Calu3 (cell line): ENCODE measurements around the gene RUNDC1. TPM values are rescaled to one million over a fixed set of nuclear protein-coding genes. Genes with fewer than 3 reads are reported as not detected.

ENCODE experiments used
- BruUV-seq: library from RNA; stranded (reverse); fragments of 400-500 nt; replicated peaks from 2 replicates; lab custom pipeline; 2021; lab: Mats Ljungman, UMichigan
- CTCF ChIA-PET: fragments of 300-600 bp; sonication (Branson Sonifier 250); formaldehyde crosslinking; loops from one replicate; lab custom pipeline; 2022; ENCODE audit warnings: antibody characterized with exemption; lab: Charles Lee
- DNase-seq: peaks from one replicate; pipeline ENCODE4 v3.0.0; 2022
- H3K27ac Mint-ChIP-seq: one replicate; pipeline ENCODE4 v1.8.0; 2022; ENCODE audit warnings: mixed read lengths; ENCODE audit not compliant: unreplicated experiment
- H3K27me3 Mint-ChIP-seq: one replicate; pipeline ENCODE4 v1.8.0; 2022; ENCODE audit warnings: mixed read lengths; ENCODE audit not compliant: unreplicated experiment
- H3K36me3 Mint-ChIP-seq: one replicate; pipeline ENCODE4 v1.8.0; 2022; ENCODE audit warnings: mild to moderate bottlenecking, moderate library complexity, mixed read lengths; ENCODE audit not compliant: insufficient read depth, unreplicated experiment
- H3K4me1 Mint-ChIP-seq: one replicate; pipeline ENCODE4 v1.8.0; 2022; ENCODE audit warnings: mild to moderate bottlenecking, low read depth, mixed read lengths; ENCODE audit not compliant: unreplicated experiment
- H3K4me3 Mint-ChIP-seq: one replicate; pipeline ENCODE4 v1.8.0; 2022; ENCODE audit warnings: mild to moderate bottlenecking, low read depth, moderate library complexity, mixed read lengths; ENCODE audit not compliant: unreplicated experiment
- H3K9me3 Mint-ChIP-seq: one replicate; pipeline ENCODE4 v1.8.0; 2022; ENCODE audit warnings: low read depth, mixed read lengths; ENCODE audit not compliant: unreplicated experiment
- intact Hi-C: fragments of 100-400 bp; cut with micrococcal nuclease; formaldehyde crosslinking; loops from one replicate; pipeline ENCODE4 v1.10.0; 2022; ENCODE audit not compliant: unreplicated experiment
- total RNA-seq: library from RNA; stranded (reverse); gene quantifications from 2 replicates; pipeline ENCODE4 v1.2.3, GENCODE V29; 2022
- TF ChIP-seq, protein P1 (sequence below): fragments of 200-600 bp; IDR thresholded peaks from one replicate; pipeline ENCODE4 v1.8.0; 2022; ENCODE audit warnings: antibody characterized with exemption; ENCODE audit not compliant: unreplicated experiment

The RUNDC1 gene
- total RNA-seq, 1 experiment from 2014 or later, result 32.8 TPM

DNA sequence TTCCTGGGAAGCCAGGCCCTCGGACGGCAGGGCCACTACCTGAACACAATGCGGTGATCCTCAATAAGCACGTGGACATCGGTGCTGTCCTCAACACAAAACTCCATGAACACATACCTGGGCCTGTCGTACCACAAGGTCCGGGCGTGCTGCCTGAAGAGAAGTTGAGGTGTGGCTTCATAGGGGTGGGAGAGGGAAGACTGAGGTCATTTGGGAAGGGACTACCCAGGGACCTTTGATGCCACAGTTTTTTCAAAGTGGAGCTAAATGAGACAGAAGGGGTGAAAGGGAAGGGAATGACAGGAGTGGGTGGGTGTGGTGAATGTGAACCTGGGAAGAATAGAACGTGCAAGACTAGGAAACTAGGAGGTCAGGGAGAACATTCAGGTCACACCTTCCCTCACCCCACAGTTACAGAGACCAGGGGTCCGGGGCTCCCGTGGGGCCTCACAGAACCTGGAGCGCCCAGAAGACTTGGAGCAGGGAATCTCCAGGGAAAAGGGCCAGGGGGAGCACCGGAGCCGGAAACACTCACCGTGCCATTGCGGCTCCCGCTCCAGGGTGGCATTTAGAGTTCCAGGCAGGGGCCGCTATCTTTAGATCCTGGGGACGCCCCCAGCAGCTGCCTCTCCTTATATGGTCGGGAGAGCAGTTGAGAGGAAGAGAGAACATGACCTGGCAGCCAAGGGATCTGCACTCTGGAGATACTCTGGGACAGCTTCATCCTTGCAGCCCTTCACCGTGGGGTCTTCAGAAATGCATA is 673 bp upstream of the RUNDC1 start, which contains the start of gene PTGES3L:
Gene PTGES3L, minus strand, starts transcription at position 570 of the 763 bp plus-strand sequence. Its CDS starts 27 bp downstream, at position 543.
- TF ChIP-seq, protein P1, sequence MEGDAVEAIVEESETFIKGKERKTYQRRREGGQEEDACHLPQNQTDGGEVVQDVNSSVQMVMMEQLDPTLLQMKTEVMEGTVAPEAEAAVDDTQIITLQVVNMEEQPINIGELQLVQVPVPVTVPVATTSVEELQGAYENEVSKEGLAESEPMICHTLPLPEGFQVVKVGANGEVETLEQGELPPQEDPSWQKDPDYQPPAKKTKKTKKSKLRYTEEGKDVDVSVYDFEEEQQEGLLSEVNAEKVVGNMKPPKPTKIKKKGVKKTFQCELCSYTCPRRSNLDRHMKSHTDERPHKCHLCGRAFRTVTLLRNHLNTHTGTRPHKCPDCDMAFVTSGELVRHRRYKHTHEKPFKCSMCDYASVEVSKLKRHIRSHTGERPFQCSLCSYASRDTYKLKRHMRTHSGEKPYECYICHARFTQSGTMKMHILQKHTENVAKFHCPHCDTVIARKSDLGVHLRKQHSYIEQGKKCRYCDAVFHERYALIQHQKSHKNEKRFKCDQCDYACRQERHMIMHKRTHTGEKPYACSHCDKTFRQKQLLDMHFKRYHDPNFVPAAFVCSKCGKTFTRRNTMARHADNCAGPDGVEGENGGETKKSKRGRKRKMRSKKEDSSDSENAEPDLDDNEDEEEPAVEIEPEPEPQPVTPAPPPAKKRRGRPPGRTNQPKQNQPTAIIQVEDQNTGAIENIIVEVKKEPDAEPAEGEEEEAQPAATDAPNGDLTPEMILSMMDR, result no peak
- Mint-ChIP-seq H3K4me1 (peaks cover 28% of the 10 kb centered on the region), H3K36me3 (peaks cover 47% of the 10 kb centered on the region), H3K9me3 (no peaks in the 10 kb centered on the region), H3K27me3 (no peaks in the 10 kb centered on the region), H3K27ac (peak within 1 kb of the TSS; percentile 86), H3K4me3 (peak within 1 kb of the TSS; percentile 98)
- intact Hi-C loops, result no loop called here
- DNase-seq, result peak; percentile 71
- TSS peak; percentile 58 for BruUV-seq
- CTCF ChIA-PET, result interaction anchor here (0.5 to 1.3 kb wide), 5 partner anchors 9 to 149 kb away, joined by 3 to 4 read pairs (median 3); no protein-coding TSS in a partner anchor

DNA sequence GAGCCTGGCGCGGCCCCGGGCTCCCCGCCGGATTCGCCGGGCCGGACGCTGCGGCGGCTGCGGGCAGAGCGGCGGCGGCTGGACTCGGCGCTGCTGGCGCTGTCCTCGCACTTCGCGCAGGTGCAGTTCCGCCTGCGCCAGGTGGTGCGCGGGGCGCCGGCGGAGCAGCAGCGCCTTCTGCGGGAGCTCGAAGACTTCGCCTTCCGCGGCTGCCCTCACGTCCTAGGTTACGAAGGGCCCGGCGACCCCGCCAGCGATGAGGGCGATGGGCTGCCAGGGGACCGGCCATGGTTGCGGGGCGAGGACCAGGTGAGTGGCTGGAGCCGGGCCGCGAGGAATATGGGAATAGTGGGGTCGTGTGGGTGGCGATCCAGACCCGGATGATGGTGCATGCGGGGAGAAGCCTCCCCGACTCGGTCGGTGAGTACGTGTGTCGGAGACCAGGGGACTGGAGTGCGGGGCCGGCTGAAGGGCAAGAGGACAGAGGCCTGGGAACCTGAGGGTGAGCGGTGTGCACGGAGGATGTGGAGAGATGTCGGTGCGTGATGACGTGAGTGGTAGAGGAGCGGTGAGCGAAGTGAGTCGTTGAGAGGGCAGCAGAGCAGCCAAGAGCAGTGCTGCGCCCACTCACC is 517 bp downstream of the RUNDC1 start:
- CTCF ChIA-PET, result interaction anchor here (0.5 to 1.1 kb wide), 4 partner anchors 16 to 148 kb away, joined by 3 to 4 read pairs (median 3); partner anchors contain the start of gene RPL27
- no TSS peak for BruUV-seq
- Mint-ChIP-seq H3K27me3 (no peaks in the 10 kb centered on the region), H3K9me3 (no peaks in the 10 kb centered on the region), H3K4me3 (peak overlapping the region; percentile 98), H3K27ac (peak overlapping the region; percentile 86), H3K4me1 (peaks cover 33% of the 10 kb centered on the region), H3K36me3 (peaks cover 53% of the 10 kb centered on the region)
- TF ChIP-seq, protein P1, result peak; percentile 20
- intact Hi-C loops, result no loop called here
- peak; percentile 71 for DNase-seq

DNA sequence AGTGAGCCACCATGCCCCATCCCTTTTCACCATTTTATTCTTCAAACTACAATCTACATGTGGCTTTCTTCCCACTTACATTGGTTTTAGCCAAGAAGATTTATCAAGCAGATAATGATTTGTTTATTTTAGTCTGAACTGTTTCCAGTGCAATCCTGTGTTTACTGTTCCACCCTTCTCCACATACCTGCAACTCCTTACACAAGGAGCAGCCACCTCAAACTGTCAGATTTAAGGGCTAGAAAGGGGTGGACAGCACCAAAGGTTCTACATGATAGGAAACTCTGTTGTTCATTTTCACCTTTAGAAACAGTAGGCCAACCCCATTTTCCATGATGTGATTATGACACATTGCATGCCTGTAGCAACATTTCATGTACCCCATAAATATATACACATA is 1.9 kb downstream of the RUNDC1 start:
- H3K27me3 Mint-ChIP-seq, result no peaks in the 10 kb centered on the region
- CTCF ChIA-PET, result interaction anchor here (0.6 to 1.0 kb wide), 2 partner anchors 16 to 464 kb away, joined by 3 to 4 read pairs; partner anchors contain the start of gene RPL27
- peaks cover 60% of the 10 kb centered on the region for H3K36me3 Mint-ChIP-seq
- no peak for DNase-seq
- peaks cover 33% of the 10 kb centered on the region for H3K4me1 Mint-ChIP-seq
- intact Hi-C loops, result no loop called here
- TSS peak; percentile 39 for BruUV-seq
- TF ChIP-seq, protein P1, result no peak
- H3K4me3 Mint-ChIP-seq, result peak overlapping the region; percentile 98
- H3K9me3 Mint-ChIP-seq, result no peaks in the 10 kb centered on the region
- peak overlapping the region; percentile 86 for H3K27ac Mint-ChIP-seq

DNA sequence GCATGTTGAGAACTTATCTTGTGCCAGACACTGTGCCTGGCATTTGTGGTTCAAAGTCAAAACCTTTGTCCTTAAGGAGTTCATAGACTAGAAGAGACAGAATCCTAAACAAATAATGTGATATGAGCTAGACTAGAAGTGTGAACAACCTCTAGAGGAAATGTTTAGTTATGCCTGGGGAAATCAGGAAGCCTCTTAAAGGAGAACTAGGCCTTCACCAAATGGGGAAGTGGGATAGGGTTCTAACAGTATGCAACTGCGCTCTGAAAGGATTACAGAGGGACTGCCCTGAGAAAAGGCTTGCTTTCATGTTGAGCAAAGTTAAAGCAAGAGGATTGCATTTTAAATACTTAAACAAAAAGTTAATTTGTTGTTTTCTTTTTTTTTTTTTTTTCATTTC is 4.9 kb downstream of the RUNDC1 start:
- Mint-ChIP-seq H3K4me1 (peaks cover 32% of the 10 kb centered on the region), H3K27me3 (no peaks in the 10 kb centered on the region), H3K9me3 (no peaks in the 10 kb centered on the region), H3K27ac (peak overlapping the region; percentile 56), H3K36me3 (peaks cover 81% of the 10 kb centered on the region), H3K4me3 (no peak overlapping the region)
- no TSS peak for BruUV-seq
- TF ChIP-seq, protein P1, result no peak
- intact Hi-C loops, result no loop called here
- DNase-seq, result no peak
- CTCF ChIA-PET, result interaction anchor here (3.0 kb wide), 1 partner anchor 13 kb away, joined by 15 read pairs; the partner anchor contains the start of gene RPL27
